ENCODE data around the gene C10orf143.

Gene C10orf143

DNA sequence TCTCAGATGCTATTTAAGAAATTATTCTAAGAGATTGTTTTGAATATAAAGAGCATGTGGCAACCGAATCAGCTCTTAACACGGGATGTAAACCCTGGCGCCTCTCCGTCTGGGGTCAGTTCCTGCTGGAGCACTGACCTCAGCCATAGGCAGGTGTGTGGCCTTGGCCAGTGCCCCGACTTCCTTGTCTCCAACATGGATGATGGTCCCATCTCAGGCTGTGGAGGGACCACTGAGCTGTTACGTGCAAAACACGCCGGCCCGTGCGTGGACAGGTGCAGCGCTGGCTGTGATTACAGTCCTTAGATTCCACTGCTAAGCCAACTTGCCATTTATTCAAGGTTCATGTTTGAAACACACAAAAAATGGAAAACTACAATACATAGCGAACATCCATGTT, 59.9 kb downstream of the C10orf143 start:
- DNase-seq, result no peak

GRCh38 chr10:130049987-130050386, 60.6 kb downstream of the C10orf143 start:
- DNase-seq, result no peak

- no peak for DNase-seq
Observed at GRCh38 chr10:130049244-130049643, 61.4 kb downstream of the C10orf143 start.

GRCh38 chr10:130048081-130048480, 62.5 kb downstream of the C10orf143 start:
- no peak for DNase-seq

DNA sequence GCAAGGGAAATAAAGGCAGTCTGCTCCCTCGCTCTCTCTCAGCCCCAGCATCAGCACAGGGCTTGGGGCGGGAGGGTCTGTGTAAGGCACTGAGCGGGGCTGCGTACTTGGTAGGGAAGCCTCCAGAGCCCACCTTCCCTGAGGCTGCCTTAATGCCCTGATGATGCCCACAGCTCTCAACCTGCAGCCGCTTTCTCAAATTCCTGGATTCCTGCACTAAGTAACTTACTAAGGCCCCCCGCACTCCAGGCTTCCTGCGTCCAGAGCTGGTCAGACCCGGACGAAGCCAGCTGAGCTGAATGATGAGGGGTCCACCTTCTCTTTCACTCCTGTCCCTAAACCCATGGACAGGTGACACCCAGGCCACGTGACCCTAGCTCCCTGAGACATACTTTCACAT, 63.3 kb downstream of the C10orf143 start:
- DNase-seq, result no peak

DNA sequence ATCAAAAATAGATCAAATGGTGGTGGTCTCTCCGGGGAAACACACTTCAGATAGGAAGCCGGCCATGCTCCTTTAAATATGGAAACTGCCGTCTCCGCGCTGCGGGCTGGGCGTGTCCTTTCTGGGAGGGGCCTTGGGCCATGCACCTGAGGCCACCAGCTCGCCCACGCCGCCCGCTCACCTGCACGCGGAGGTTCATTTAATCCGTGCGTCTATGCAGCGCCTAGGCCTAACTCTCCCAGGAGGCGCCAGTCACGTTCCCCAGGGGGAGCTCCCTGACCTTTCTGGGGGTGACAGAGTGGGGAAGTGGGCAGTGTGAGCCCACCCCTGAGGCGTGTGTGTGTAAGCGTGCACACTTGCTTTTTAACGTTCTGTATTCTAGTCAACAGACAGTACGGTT, 64.0 kb downstream of the C10orf143 start:
- no peak for DNase-seq

- no peak for DNase-seq
Observed at GRCh38 chr10:130045801-130046321, 64.8 kb downstream of the C10orf143 start.

DNA sequence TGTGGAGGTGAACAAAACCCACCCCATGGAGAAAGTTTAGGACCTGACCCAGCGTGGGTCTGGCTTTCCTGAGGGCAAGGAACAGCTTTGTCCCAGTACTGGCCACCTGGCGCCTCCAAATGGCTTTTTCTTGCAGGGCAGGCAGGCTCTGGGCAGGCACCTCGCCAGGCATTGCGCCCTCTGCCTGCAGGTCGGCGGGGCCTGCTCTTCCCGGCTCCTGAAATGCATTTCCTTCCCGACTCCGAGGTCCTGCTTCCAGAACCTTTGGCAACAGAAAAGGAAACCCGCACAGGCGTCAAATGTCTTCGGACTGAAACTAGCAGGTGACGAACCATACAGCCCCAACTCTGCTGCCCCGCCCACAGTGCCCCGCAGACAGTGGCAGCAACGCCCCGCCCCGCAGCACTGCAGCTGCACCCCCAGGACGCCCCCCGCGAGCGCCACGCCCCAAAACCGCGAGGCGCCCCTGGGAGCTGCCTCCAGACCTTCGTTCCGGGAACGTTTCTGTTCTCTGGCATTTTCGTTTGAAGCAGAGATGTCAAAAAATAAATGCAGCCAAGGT, 65.5 kb downstream of the C10orf143 start:
- DNase-seq, result no peak

- DNase-seq, result no peak
Observed at GRCh38 chr10:130044067-130045061, 66.3 kb downstream of the C10orf143 start.

GRCh38 chr10:130043491-130043890, 67.1 kb downstream of the C10orf143 start:
- DNase-seq, result no peak

- no peak for DNase-seq
Observed at GRCh38 chr10:130042381-130042780, 68.2 kb downstream of the C10orf143 start.

GRCh38 chr10:130041451-130042371, 68.9 kb downstream of the C10orf143 start:
- DNase-seq, result no peak

- no peak for DNase-seq
Observed at GRCh38 chr10:130040817-130041330, 69.8 kb downstream of the C10orf143 start.

GRCh38 chr10:130040351-130040750, 70.3 kb downstream of the C10orf143 start:
- no peak for DNase-seq

GRCh38 chr10:130039141-130039540, 71.5 kb downstream of the C10orf143 start:
- no peak for DNase-seq

DNA sequence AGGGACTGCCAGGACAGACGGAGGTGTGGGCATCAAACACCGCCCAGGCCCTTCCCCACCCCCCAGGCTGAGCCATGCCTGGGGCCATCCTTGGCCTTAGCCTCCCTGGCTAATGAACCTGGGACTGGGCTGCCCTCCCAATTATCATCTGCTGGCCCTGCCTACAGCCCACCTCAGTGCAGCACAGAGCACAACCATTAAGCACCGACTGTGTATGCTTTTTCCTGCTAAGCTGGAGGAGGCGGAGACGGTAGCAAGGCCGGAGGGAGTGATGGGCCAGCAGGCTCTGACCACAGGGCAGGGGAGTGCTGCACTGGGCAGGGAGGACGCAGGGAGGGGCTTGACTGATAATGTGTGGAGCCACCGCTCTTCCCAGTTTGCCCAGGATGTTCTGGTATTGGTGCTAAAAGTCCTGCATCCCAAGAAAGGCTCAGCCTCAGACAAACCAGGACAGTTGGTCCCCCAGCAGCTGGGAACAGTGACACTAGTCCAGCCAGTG, 72.0 kb downstream of the C10orf143 start:
- DNase-seq, result no peak

DNA sequence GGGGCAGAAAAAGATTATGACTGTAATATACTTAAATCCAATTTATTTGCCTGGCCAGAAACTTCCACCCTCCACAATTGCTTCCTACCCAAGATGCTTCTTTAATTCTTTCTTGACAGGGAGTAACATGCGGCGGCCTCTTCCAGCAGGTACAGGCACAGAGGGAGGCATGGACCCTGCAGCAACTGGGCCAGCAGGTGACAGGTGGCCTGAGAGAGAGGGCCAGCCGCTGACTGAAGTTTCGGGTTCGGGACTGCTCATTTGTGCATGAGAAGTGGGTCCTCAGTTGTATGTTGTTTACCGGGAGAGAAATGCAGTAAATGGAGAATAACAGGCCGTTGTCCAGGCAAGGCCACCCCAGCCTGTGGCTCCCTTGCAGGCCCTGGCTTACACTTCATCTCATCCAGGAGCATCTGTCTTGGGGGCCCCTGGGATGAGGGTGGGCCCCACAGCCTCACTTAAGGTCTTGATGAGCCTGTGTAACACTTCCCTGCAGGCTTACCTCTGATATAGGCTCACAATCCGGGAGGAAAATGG, 72.5 kb downstream of the C10orf143 start:
- no peak for DNase-seq

DNA sequence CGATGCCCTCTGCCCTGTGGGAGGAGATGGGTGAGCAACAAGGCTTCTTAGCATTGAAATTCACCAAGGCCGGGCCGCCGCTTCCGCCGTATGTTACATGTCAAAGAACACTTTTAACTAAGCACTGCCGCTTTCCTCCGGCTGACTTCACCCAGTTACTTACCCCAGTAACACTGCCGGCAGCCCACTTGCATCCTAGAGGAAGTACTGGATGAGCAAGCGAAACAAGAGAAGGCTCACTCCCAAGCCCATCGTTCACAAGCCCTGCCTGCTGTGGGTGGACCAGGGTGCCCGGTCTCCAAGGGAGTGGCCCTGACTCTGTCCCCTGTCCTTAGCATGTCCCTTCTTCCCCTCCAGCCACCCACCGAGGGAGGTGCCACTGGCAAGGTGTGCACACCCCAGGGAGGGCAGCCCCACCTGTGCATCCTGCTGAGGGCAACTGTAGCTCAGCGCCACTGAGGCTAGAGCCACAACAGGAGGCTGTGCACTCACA, 73.4 kb downstream of the C10orf143 start:
- DNase-seq, result no peak

DNA sequence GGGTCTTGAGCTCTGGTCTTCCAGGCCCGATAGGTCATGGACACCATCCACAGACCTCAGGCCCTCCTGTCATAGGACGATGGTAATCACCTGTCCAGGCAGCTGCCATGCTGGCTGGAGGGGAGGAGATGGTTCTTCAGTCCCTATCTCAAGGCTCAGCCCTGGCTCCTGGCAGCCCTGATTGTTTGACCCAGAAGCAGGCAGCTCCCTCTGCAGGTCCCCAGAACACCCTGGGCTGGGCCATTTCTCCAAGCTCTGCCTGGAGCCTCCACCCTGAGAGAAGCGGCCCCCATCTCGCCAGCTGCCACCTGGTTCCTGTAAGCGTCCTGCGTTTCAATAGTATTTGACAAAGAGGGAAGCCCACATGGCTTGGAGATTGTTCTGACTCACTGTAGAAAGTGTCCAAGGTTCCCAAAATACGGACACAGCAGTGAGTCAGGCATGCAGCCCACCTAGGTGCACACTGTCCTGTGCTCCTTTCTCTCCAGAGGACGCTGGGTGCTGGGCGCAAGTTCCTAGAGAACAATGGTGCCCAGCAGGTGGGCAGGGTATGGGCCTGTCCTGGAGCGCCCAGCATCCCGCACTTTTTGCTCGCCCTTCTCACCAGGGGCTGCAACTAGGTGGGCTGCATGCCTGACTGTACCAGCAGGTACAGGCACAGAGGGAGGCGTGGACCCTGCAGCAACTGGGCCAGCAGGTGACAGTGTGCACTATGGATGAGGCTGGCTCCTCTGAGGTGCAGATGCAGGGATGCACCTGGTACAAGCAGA, 74.1 kb downstream of the C10orf143 start:
- no peak for DNase-seq

- DNase-seq, result no peak
Observed at GRCh38 chr10:130029209-130029608, 81.4 kb downstream of the C10orf143 start.

GRCh38 chr10:130028465-130028819, 82.2 kb downstream of the C10orf143 start:
- no peak for DNase-seq

Data from NCI-H1105 treated with DMSO at 0.1 percent for 48 hours (cell line).